Testis (tissue), 3 donors: ENCODE results near the gene GRIA3. TPM values are rescaled to one million over a fixed set of nuclear protein-coding genes. Genes with fewer than 3 reads are reported as not detected.

Source experiments
- DNase-seq: peaks from one replicate; pipeline ENCODE4 v3.0.0-alpha.2; 2019
- H3K27ac ChIP-seq, 2 donors: fragments of 200-600 bp; sonication (generic); one replicate each; pipeline ENCODE4 v1.5.1; 2019
- H3K27me3 ChIP-seq: fragments of 200-600 bp; sonication (generic); one replicate; pipeline ENCODE4 v1.5.1; 2019
- H3K36me3 ChIP-seq: fragments of 200-600 bp; sonication (generic); one replicate; pipeline ENCODE4 v1.5.1; 2017; ENCODE audit warnings: low read depth; ENCODE audit errors: missing control alignments
- H3K4me1 ChIP-seq: fragments of 200-600 bp; sonication (generic); one replicate; pipeline ENCODE4 v1.5.1; 2019
- H3K4me3 ChIP-seq, 2 donors: fragments of 200-600 bp; sonication (generic); one replicate each; pipeline ENCODE4 v1.5.1; 2017 to 2019
- H3K9me3 ChIP-seq: fragments of 200-600 bp; sonication (generic); one replicate; pipeline ENCODE4 v1.5.1; 2017
- POLR2A ChIP-seq: fragments of 450-650 bp; IDR thresholded peaks from one replicate; pipeline ENCODE4 v1.6.1; 2017; ENCODE audit warnings: antibody characterized with exemption, mild to moderate bottlenecking, moderate library complexity
- WGBS, 2 donors: methylation state at CpG; one replicate each; pipeline ENCODE4 v1.1.5; 2018; 5-methylcytosine and 5-hydroxymethylcytosine counted together
- intact Hi-C: fragments of 100-400 bp; cut with DNase I; formaldehyde crosslinking; loops from one replicate; pipeline ENCODE4 v1.15.1; 2023; ENCODE audit warnings: low total_unique reads
- polyA plus RNA-seq: library from polyadenylated mRNA; stranded (reverse); fragments of 350-450 nt; fragmentation: Illumina TruSeq; extraction: RNeasy Lipid Tissue Mini Kit (QIAGEN cat#74804); gene quantifications from one replicate; pipeline ENCODE4 v1.2.3, GENCODE V29; 2014; ENCODE audit warnings: low read depth, low replicate concordance; ENCODE audit not compliant: insufficient read depth
- total RNA-seq, 2 donors: library from RNA; depleted of rRNA; stranded (reverse); fragments of >200 nt; gene quantifications; one replicate each; pipeline ENCODE4 v1.2.3, GENCODE V29; 2016
- TF ChIP-seq, protein P1 (sequence below), 3 experiments: fragments of 450-650 bp in 2 of 3; fragments of 200-600 bp in 1 of 3; sonication (generic) in 1 of 3; IDR thresholded peaks; one replicate each; pipeline ENCODE4 v1.5.1; 2016 to 2019; ENCODE audit warnings: antibody characterized with exemption in 3 of 3, mild to moderate bottlenecking in 2 of 3, moderate library complexity in 1 of 3

The GRIA3 gene
- total and polyA plus RNA-seq, 3 donors from 2014 or later = 1.2 to 2.4 (median 2.0) TPM

- H3K27ac ChIP-seq = no peak overlapping the region
- H3K4me3 ChIP-seq = no peak overlapping the region
- intact Hi-C loops = no loop called here
- no peaks in the 10 kb centered on the region for H3K27me3 ChIP-seq
- WGBS, 2 donors = 92 to 95% methylated on average over 4 to 5 of the region's 5 CpGs
- DNase-seq = no peak
- TF ChIP-seq, protein P1, sequence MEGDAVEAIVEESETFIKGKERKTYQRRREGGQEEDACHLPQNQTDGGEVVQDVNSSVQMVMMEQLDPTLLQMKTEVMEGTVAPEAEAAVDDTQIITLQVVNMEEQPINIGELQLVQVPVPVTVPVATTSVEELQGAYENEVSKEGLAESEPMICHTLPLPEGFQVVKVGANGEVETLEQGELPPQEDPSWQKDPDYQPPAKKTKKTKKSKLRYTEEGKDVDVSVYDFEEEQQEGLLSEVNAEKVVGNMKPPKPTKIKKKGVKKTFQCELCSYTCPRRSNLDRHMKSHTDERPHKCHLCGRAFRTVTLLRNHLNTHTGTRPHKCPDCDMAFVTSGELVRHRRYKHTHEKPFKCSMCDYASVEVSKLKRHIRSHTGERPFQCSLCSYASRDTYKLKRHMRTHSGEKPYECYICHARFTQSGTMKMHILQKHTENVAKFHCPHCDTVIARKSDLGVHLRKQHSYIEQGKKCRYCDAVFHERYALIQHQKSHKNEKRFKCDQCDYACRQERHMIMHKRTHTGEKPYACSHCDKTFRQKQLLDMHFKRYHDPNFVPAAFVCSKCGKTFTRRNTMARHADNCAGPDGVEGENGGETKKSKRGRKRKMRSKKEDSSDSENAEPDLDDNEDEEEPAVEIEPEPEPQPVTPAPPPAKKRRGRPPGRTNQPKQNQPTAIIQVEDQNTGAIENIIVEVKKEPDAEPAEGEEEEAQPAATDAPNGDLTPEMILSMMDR (IDR thresholded peaks at IDR 0.05) = no peak
- no peak for TF ChIP-seq POLR2A
- H3K4me1 ChIP-seq = no peaks in the 10 kb centered on the region
- no peaks in the 10 kb centered on the region for H3K9me3 ChIP-seq
- no peaks in the 10 kb centered on the region for H3K36me3 ChIP-seq
Measured at GRCh38 chrX:123308658-123309057, 124.6 kb downstream of the GRIA3 start.

DNA sequence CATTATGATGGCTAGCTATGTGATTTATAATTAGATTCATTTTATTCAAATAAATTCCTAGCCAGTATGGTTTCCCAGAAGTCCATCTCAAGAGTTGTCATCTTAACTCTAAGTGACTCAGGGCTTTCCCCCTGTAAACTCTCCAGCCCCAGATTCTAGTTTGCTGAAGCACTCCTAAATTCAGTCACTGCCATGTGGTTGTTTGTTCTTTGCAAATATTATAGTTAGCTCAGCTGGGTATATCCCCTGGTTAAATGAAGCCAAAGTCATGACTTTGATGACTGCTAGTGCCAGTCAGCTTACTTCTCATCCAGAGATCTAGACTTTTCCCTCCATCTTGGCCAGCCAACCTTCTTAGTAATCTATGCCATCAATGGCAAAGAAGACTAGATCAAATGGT, 126.0 kb downstream of the GRIA3 start:
- Histone ChIP-seq H3K4me3 (no peak overlapping the region), H3K27ac (no peak overlapping the region), H3K27me3 (no peaks in the 10 kb centered on the region), H3K36me3 (no peaks in the 10 kb centered on the region), H3K9me3 (no peaks in the 10 kb centered on the region), H3K4me1 (no peaks in the 10 kb centered on the region)
- no peak for DNase-seq
- intact Hi-C loops = no loop called here
- TF ChIP-seq, protein P1 (IDR thresholded peaks at IDR 0.05) = no peak
- TF ChIP-seq POLR2A = no peak

DNA sequence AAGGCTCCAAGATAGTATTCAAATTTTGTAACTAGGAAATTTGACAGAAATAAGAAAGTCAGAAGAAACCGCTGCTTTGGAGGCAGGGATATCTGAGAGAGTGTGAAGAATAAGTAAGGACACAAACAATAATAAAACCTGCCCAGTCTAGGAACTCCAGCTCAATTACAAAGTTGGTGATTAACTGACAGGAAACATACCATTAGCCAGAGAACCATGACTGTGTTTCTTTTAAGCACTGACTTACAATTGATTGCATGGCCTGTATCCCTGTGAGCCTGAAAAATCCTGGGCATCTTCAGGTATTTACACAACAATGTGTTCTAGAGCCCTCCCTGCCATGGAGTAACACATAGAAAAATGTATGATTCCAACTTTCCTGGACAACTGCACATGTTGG, 127.4 kb downstream of the GRIA3 start:
- Histone ChIP-seq H3K27ac (no peak overlapping the region), H3K36me3 (no peaks in the 10 kb centered on the region), H3K27me3 (no peaks in the 10 kb centered on the region), H3K4me3 (no peak overlapping the region), H3K4me1 (no peaks in the 10 kb centered on the region), H3K9me3 (no peaks in the 10 kb centered on the region)
- intact Hi-C loops = no loop called here
- DNase-seq = no peak
- TF ChIP-seq POLR2A = no peak
- TF ChIP-seq, protein P1 (IDR thresholded peaks at IDR 0.05) = no peak
- WGBS, 2 donors = 83 to 85% methylated on average over 1 of the region's 1 CpG

- Histone ChIP-seq H3K36me3 (no peaks in the 10 kb centered on the region), H3K27ac (no peak overlapping the region), H3K4me1 (no peaks in the 10 kb centered on the region), H3K9me3 (no peaks in the 10 kb centered on the region), H3K27me3 (no peaks in the 10 kb centered on the region), H3K4me3 (no peak overlapping the region)
- intact Hi-C loops = no loop called here
- TF ChIP-seq, protein P1 (IDR thresholded peaks at IDR 0.05) = no peak
- no peak for TF ChIP-seq POLR2A
- DNase-seq = no peak
Measured at GRCh38 chrX:123313486-123313885, 129.4 kb downstream of the GRIA3 start.

DNA sequence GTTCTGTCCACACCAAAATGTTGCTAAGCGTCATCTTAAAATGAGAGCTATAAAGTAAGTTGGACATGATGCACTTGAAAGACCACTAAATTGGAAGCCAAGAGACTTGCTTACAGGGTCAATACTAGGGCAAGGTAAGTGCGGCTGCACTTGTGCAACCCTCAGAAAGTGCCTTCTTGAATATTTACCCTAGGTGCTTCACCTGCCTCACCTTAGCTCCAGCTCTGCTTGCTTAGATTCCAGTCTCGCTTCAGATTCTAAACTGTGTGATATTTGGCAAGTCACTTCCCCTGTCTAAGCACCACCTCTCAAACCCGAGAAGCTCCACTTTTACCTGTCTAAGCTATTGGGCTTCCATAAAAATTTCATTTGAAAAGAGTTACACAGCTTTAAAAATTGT, 136.5 kb downstream of the GRIA3 start:
- Histone ChIP-seq H3K27me3 (no peaks in the 10 kb centered on the region), H3K4me3 (no peak overlapping the region)

More for the DNA sequence above, 136.5 kb downstream of the GRIA3 start:
- Histone ChIP-seq H3K9me3 (no peaks in the 10 kb centered on the region), H3K4me1 (no peaks in the 10 kb centered on the region), H3K27ac (no peak overlapping the region), H3K36me3 (no peaks in the 10 kb centered on the region)
- intact Hi-C loops = no loop called here
- no peak for DNase-seq
- WGBS, 2 donors = 95 to 100% methylated on average over 4 of the region's 4 CpGs
- TF ChIP-seq POLR2A = no peak
- TF ChIP-seq, protein P1 (IDR thresholded peaks at IDR 0.05) = no peak
